COLO829 (cell line): ENCODE data around the gene FGGY.
A peak's percentile ranks its signal among the peaks of the same experiment; 100 is the strongest.
"Not testable (repeated sequence)": the region's sequence is repeated elsewhere in the genome, so short reads cannot be mapped to it uniquely, and the experiment has no call there.

Experiments
- DNase-seq: peaks from one replicate; pipeline ENCODE4 v3.0.0; 2012; ENCODE audit warnings: low spot score

The FGGY gene

GRCh38 chr1:59703918-59704378, 407.1 kb downstream of the FGGY start:
- DNase-seq: no peak

GRCh38 chr1:59704716-59705115, 407.8 kb downstream of the FGGY start:
- DNase-seq: no peak

- DNase-seq: no peak
Measured at GRCh38 chr1:59705466-59706302, 408.8 kb downstream of the FGGY start.

GRCh38 chr1:59706303-59706599, 409.4 kb downstream of the FGGY start:
- no peak for DNase-seq

GRCh38 chr1:59707178-59707791, 410.4 kb downstream of the FGGY start:
- DNase-seq: peak; percentile 85

GRCh38 chr1:59709333-59709732, 412.4 kb downstream of the FGGY start:
- no peak for DNase-seq

GRCh38 chr1:59710920-59711319, 414.0 kb downstream of the FGGY start:
- not testable (repeated sequence) for DNase-seq

GRCh38 chr1:59714219-59714618, 417.3 kb downstream of the FGGY start:
- DNase-seq: no peak

- DNase-seq: no peak
Measured at GRCh38 chr1:59714966-59715365, 418.1 kb downstream of the FGGY start.

GRCh38 chr1:59716832-59717231, 419.9 kb downstream of the FGGY start:
- DNase-seq: no peak

- DNase-seq: peak; percentile 38
Measured at GRCh38 chr1:59718064-59718988, 421.4 kb downstream of the FGGY start.

- DNase-seq: no peak
Measured at GRCh38 chr1:59718989-59719360, 422.1 kb downstream of the FGGY start.

- no peak for DNase-seq
Measured at GRCh38 chr1:59720326-59721115, 423.6 kb downstream of the FGGY start.

- no peak for DNase-seq
Measured at GRCh38 chr1:59730302-59730701, 433.4 kb downstream of the FGGY start.

- DNase-seq: peak; percentile 83
Measured at GRCh38 chr1:59730759-59731478, 434.0 kb downstream of the FGGY start.

- DNase-seq: no peak
Measured at GRCh38 chr1:59731591-59731990, 434.7 kb downstream of the FGGY start.

- DNase-seq: no peak
Measured at GRCh38 chr1:59732214-59732955, 435.5 kb downstream of the FGGY start.

GRCh38 chr1:59733443-59734141, 436.7 kb downstream of the FGGY start:
- DNase-seq: no peak

GRCh38 chr1:59735927-59736326, 439.0 kb downstream of the FGGY start:
- not testable (repeated sequence) for DNase-seq

- DNase-seq: no peak
Measured at GRCh38 chr1:59736744-59737143, 439.9 kb downstream of the FGGY start.
